Body of pancreas (tissue), 4 donors: ENCODE data around the gene CABYR.

Experiments used
- POLR2A ChIP-seq, 3 donors: fragments of 450-650 bp; IDR thresholded peaks; one replicate each; pipeline ENCODE4 v1.6.1; 2016; ENCODE audit warnings: antibody characterized with exemption in 3 of 3, mild to moderate bottlenecking in 2 of 3
- TF ChIP-seq, protein P1 (sequence below), 7 experiments: fragments of 450-650 bp in 4 of 7; fragments of 200-600 bp in 3 of 7; sonication (generic) in 3 of 7; IDR thresholded peaks; one replicate each; pipeline ENCODE4 v1.5.1; 2016 to 2019; ENCODE audit warnings: antibody characterized with exemption in 7 of 7

DNA sequence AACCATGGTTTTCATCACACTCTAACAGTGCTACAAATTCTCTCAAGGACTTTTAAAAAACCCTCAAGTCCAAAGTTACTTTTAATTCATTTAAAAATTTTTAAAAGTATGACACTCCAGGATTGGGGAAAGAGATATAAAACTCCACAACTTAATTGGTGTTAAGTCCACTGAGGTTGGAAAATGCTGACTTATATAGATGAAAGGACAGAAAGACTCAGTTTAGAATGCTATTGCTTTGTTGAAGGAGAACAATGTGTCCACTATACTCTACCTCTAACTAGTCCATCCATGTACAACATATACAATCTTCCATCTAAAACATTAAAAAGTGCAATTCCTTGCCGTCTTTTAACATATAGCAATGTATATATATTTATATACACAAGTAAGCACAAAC, 41.2 kb downstream of the CABYR start:
- TF ChIP-seq, protein P1, sequence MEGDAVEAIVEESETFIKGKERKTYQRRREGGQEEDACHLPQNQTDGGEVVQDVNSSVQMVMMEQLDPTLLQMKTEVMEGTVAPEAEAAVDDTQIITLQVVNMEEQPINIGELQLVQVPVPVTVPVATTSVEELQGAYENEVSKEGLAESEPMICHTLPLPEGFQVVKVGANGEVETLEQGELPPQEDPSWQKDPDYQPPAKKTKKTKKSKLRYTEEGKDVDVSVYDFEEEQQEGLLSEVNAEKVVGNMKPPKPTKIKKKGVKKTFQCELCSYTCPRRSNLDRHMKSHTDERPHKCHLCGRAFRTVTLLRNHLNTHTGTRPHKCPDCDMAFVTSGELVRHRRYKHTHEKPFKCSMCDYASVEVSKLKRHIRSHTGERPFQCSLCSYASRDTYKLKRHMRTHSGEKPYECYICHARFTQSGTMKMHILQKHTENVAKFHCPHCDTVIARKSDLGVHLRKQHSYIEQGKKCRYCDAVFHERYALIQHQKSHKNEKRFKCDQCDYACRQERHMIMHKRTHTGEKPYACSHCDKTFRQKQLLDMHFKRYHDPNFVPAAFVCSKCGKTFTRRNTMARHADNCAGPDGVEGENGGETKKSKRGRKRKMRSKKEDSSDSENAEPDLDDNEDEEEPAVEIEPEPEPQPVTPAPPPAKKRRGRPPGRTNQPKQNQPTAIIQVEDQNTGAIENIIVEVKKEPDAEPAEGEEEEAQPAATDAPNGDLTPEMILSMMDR (IDR thresholded peaks at IDR 0.05), result no peak
- TF ChIP-seq POLR2A (IDR thresholded peaks at IDR 0.05), result no peak
